HCT116 (cell line): Measurements from ENCODE around the gene CHST4. TPM values are rescaled to one million over a fixed set of nuclear protein-coding genes. Genes with fewer than 3 reads are reported as not detected.
"Not testable (repeated sequence)": the region's sequence is repeated elsewhere in the genome, so short reads cannot be mapped to it uniquely, and the experiment has no call there.

ENCODE experiments used
- ATAC-seq: fragments of 200-7000 bp; cut with Tn5 transposase; 2 replicates; pipeline ENCODE4 v1.9.1; 2020; ENCODE audit warnings: mild to moderate bottlenecking, moderate library complexity
- BruUV-seq: library from RNA; stranded (reverse); fragments of 400-500 nt; replicated peaks from 2 replicates; lab custom pipeline; 2021; lab: Mats Ljungman, UMichigan
- CTCF ChIA-PET: fragments of 300-600 bp; sonication (Branson Sonifier 250); formaldehyde crosslinking; loops from one replicate; lab custom pipeline; 2021; ENCODE audit warnings: antibody characterized with exemption; lab: Charles Lee
- POLR2A ChIA-PET: fragments of 300-600, 350-600 bp; sonication (Branson Sonifier 250); formaldehyde crosslinking; loops from one replicate; lab custom pipeline; 2021; ENCODE audit warnings: antibody characterized with exemption; lab: Charles Lee
- RAD21 ChIA-PET, 2 experiments: fragments of 300-600 bp; sonication (Branson Sonifier 250); formaldehyde crosslinking; loops; one replicate each; lab custom pipeline; 2023; ENCODE audit warnings: low total read pairs in 2 of 2; ENCODE audit not compliant: uncharacterized antibody in 2 of 2, unreplicated experiment in 2 of 2, low non-redundant PET in 1 of 2; lab: Charles Lee
- DNase-seq: peaks from one replicate; pipeline ENCODE4 v3.0.0-alpha.2; 2010; ENCODE audit warnings: low read depth, low spot score
- H2AFZ ChIP-seq: fragments of 200-600 bp; shearing (Covaris generic), sonication (generic); 2 replicates; pipeline ENCODE4 v1.6.1; 2017; ENCODE audit warnings: low read depth, mixed run types, mixed read lengths, antibody characterized with exemption, low read length; ENCODE audit not compliant: poor library complexity, severe bottlenecking
- H3K27ac ChIP-seq: 2 replicates; pipeline ENCODE4 v1.5.1; 2012; ENCODE audit warnings: low read depth, low read length
- H3K27me3 ChIP-seq: fragments of 200-600 bp; sonication (generic); 2 replicates; pipeline ENCODE4 v1.6.1; 2016; ENCODE audit warnings: mixed run types, low read length, mixed read lengths; ENCODE audit not compliant: insufficient read depth
- H3K36me3 ChIP-seq, 2 experiments: fragments of 200-500 bp in 1 of 2; fragments of 200-600 bp in 1 of 2; sonication (Bioruptor generic) in 1 of 2; sonication (generic) in 1 of 2; 2 replicates each; pipeline versions ENCODE4 v1.5.1 to v1.6.1; 2014 to 2016; ENCODE audit warnings: low read length in 2 of 2, inconsistent platforms in 1 of 2, mixed read lengths in 1 of 2, mixed run types in 1 of 2; ENCODE audit not compliant: insufficient read depth in 2 of 2, control insufficient read depth in 1 of 2
- H3K4me1 ChIP-seq, 2 experiments: fragments of 200-600 bp in 1 of 2; sonication (generic) in 1 of 2; 2 replicates each; pipeline versions ENCODE4 v1.5.1 to v1.6.1; 2012 to 2017; ENCODE audit warnings: low read length in 2 of 2, inconsistent platforms in 1 of 2, mild to moderate bottlenecking in 1 of 2, mixed read lengths in 1 of 2, mixed run types in 1 of 2, moderate library complexity in 1 of 2; ENCODE audit not compliant: insufficient read depth in 2 of 2, control insufficient read depth in 1 of 2
- H3K4me2 ChIP-seq: fragments of 200-600 bp; sonication (generic); 2 replicates; pipeline ENCODE4 v1.6.1; 2017; ENCODE audit warnings: mixed run types, low read length, mixed read lengths
- H3K4me3 ChIP-seq, 2 experiments: fragments of 200-600 bp in 1 of 2; sonication (generic) in 1 of 2; replicated peaks in 1 of 2; 2 replicates each; pipeline ENCODE4 v1.5.1; 2011 to 2016; ENCODE audit warnings: low read length in 2 of 2, control low read depth in 1 of 2, low read depth in 1 of 2, mild to moderate bottlenecking in 1 of 2, mixed read lengths in 1 of 2, mixed run types in 1 of 2
- H3K79me2 ChIP-seq: fragments of 200-600 bp; sonication (generic); 2 replicates; pipeline ENCODE4 v1.6.1; 2017; ENCODE audit warnings: mild to moderate bottlenecking, mixed run types, low read length, moderate library complexity, mixed read lengths; ENCODE audit not compliant: insufficient read depth
- H3K9ac ChIP-seq: fragments of 200-600 bp; sonication (generic); 2 replicates; pipeline ENCODE4 v1.6.1; 2016; ENCODE audit warnings: low read length, mixed read lengths
- H3K9me2 ChIP-seq: fragments of 200-600 bp; sonication (generic), shearing (Covaris generic); 2 replicates; pipeline ENCODE4 v1.6.1; 2017; ENCODE audit warnings: mixed run types, mild to moderate bottlenecking, moderate library complexity; ENCODE audit not compliant: insufficient read depth
- H3K9me3 ChIP-seq, 2 experiments: fragments of 200-500 bp in 1 of 2; fragments of 200-600 bp in 1 of 2; sonication (Bioruptor generic) in 1 of 2; sonication (generic) in 1 of 2; 2 replicates each; pipeline ENCODE4 v1.6.1; 2014 to 2017; ENCODE audit warnings: low read length in 2 of 2, mixed read lengths in 2 of 2, inconsistent platforms in 1 of 2, low read depth in 1 of 2, mild to moderate bottlenecking in 1 of 2, mixed run types in 1 of 2, moderate library complexity in 1 of 2; ENCODE audit not compliant: control insufficient read depth in 1 of 2, insufficient read depth in 1 of 2
- H4K20me1 ChIP-seq: fragments of 200-600 bp; sonication (generic), shearing (Covaris generic); 2 replicates; pipeline ENCODE4 v1.6.1; 2017; ENCODE audit warnings: mixed run types, mild to moderate bottlenecking, moderate library complexity; ENCODE audit not compliant: insufficient read depth
- ELF1 ChIP-seq: IDR thresholded peaks from 2 replicates; pipeline ENCODE4 v1.6.1; 2012; ENCODE audit warnings: low read depth, borderline replicate concordance
- JUND ChIP-seq: IDR thresholded peaks from 2 replicates; pipeline ENCODE4 v1.6.1; 2012
- POLR2A ChIP-seq: IDR thresholded peaks from 2 replicates; pipeline ENCODE4 v1.7.0; 2011; ENCODE audit warnings: borderline replicate concordance; ENCODE audit not compliant: insufficient read depth, insufficient read length; ENCODE audit errors: extremely low read depth
- POLR2AphosphoS5 ChIP-seq: IDR thresholded peaks from 2 replicates; pipeline ENCODE4 v1.6.1; 2011; ENCODE audit warnings: mild to moderate bottlenecking, low read depth, low read length, moderate library complexity
- TCF7L2 ChIP-seq: IDR thresholded peaks from 2 replicates; pipeline ENCODE4 v1.7.0; 2011; ENCODE audit warnings: borderline replicate concordance, inconsistent platforms; ENCODE audit not compliant: insufficient read depth, insufficient read length; ENCODE audit errors: extremely low read depth
- YY1 ChIP-seq: IDR thresholded peaks from 2 replicates; pipeline ENCODE4 v1.6.1; 2011; ENCODE audit warnings: low read length, low read depth, moderate library complexity, mild to moderate bottlenecking; ENCODE audit not compliant: insufficient replicate concordance; ENCODE audit errors: extremely low read depth
- ZFX ChIP-seq: fragments of 450-650 bp; IDR thresholded peaks from 2 replicates; pipeline ENCODE4 v1.6.1; 2017
- ZNF274 ChIP-seq: fragments of 200-500 bp; sonication (Bioruptor generic); IDR thresholded peaks from 2 replicates; pipeline ENCODE4 v1.6.1; 2014; ENCODE audit warnings: mild to moderate bottlenecking, low read depth, low read length, inconsistent platforms
- intact Hi-C: fragments of 100-400 bp; cut with micrococcal nuclease; formaldehyde crosslinking; loops from 2 replicates; pipeline ENCODE4 v1.10.0; 2022
- total RNA-seq: library from RNA; stranded (reverse); gene quantifications from one replicate; pipeline ENCODE4 v1.2.1, GENCODE V29; 2021; ENCODE audit not compliant: unreplicated experiment
- TF ChIP-seq, protein P1 (sequence below), 3 experiments: fragments of 200-600 bp in 1 of 3; sonication (generic) in 1 of 3; IDR thresholded peaks in 2 of 3; conservative IDR thresholded peaks in 1 of 3; 2 replicates each; pipeline ENCODE4 v1.5.1; 2012 to 2017; ENCODE audit warnings: low read depth in 2 of 3, low read length in 2 of 3, antibody characterized with exemption in 1 of 3, borderline replicate concordance in 1 of 3, control low read depth in 1 of 3, mild to moderate bottlenecking in 1 of 3, mixed read lengths in 1 of 3, mixed run types in 1 of 3, moderate library complexity in 1 of 3; ENCODE audit not compliant: insufficient read depth in 1 of 3
- TF ChIP-seq, protein P2 (sequence below): IDR thresholded peaks from 2 replicates; pipeline ENCODE4 v1.6.1; 2012
- TF ChIP-seq, protein P3 (sequence below): IDR thresholded peaks from 2 replicates; pipeline ENCODE4 v1.6.1; 2012

CHST4 gene
- total RNA-seq, 1 experiment from 2014 or later: 0.59 TPM

DNA sequence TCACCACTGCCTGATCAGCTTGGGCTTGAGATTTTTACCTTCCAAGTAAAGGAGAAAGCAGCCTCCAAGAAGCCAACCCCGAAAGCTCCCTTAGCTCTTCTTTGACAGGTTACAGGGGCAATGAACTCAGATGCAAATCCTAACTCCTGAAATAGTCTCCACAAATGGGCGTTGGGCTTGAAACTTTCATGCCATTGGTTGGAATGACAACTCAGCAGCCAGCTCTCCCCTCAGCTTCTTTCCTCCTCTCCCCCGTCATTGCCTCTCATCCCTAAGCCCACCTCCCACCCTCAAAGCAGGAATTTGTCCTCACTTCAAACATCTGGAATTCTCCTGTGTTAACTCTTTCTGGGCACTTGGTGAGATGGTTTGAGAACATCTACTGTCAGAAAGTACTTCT lies 50.7 kb downstream of the CHST4 start, which contains the start of gene TAT (continued):
- TF ChIP-seq, protein P1, sequence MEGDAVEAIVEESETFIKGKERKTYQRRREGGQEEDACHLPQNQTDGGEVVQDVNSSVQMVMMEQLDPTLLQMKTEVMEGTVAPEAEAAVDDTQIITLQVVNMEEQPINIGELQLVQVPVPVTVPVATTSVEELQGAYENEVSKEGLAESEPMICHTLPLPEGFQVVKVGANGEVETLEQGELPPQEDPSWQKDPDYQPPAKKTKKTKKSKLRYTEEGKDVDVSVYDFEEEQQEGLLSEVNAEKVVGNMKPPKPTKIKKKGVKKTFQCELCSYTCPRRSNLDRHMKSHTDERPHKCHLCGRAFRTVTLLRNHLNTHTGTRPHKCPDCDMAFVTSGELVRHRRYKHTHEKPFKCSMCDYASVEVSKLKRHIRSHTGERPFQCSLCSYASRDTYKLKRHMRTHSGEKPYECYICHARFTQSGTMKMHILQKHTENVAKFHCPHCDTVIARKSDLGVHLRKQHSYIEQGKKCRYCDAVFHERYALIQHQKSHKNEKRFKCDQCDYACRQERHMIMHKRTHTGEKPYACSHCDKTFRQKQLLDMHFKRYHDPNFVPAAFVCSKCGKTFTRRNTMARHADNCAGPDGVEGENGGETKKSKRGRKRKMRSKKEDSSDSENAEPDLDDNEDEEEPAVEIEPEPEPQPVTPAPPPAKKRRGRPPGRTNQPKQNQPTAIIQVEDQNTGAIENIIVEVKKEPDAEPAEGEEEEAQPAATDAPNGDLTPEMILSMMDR (IDR thresholded peaks at IDR 0.05 in 2 of 3, conservative IDR thresholded peaks at IDR 0.05 in 1 of 3; ENCODE audit: borderline replicate concordance in 1 of 3, insufficient read depth in 1 of 3, low read depth in 2 of 3, low read length in 2 of 3): no peak
- no peak for TF ChIP-seq ELF1
- TF ChIP-seq ZNF274: no peak
- no peak for TF ChIP-seq JUND
- TF ChIP-seq ZFX: no peak
- TF ChIP-seq POLR2AphosphoS5: no peak
- TF ChIP-seq, protein P2, sequence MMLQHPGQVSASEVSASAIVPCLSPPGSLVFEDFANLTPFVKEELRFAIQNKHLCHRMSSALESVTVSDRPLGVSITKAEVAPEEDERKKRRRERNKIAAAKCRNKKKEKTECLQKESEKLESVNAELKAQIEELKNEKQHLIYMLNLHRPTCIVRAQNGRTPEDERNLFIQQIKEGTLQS: no peak
- TF ChIP-seq, protein P3, sequence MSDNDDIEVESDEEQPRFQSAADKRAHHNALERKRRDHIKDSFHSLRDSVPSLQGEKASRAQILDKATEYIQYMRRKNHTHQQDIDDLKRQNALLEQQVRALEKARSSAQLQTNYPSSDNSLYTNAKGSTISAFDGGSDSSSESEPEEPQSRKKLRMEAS: no peak
- TF ChIP-seq TCF7L2: no peak
- no peak for TF ChIP-seq YY1
- TF ChIP-seq POLR2A: no peak
- TF ChIP-seq, all 23 proteins: peak for 0

DNA sequence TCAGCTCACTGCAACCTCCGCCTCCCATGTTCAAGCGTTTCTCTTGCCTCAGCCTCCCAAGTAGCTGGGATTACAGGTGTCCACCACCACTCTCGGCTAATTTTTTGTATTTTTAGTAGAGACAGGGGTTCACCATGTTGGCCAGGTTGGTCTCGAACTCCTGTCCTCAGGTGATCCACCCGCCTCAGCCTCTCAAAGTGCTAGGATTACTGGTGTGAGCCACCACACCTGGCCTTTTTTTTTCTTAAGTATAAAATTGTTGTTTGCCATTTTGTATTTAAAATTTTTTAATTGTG lies 56.3 kb downstream of the CHST4 start:
- H3K4me1 ChIP-seq: not testable (repeated sequence)

More for the DNA sequence above, 56.3 kb downstream of the CHST4 start:
- H4K20me1 ChIP-seq, H3K4me2 ChIP-seq, RAD21 ChIA-PET, H3K9ac ChIP-seq, H3K36me3 ChIP-seq, DNase-seq, H3K4me3 ChIP-seq, H2AFZ ChIP-seq, H3K79me2 ChIP-seq, intact Hi-C loops, POLR2A ChIA-PET, ATAC-seq, H3K9me3 ChIP-seq, H3K9me2 ChIP-seq, BruUV-seq, H3K27ac ChIP-seq, CTCF ChIA-PET, H3K27me3 ChIP-seq: not testable (repeated sequence)
